ENCODE results near the gene PRSS33.

The PRSS33 gene

GRCh38 chr16:2829501-2830354 lies 42.4 kb upstream of the PRSS33 start, which contains the start of gene ZG16B:
Gene ZG16B, plus strand, starts transcription at chr16:2830303. Its CDS starts 139 bp downstream, at chr16:2830442.
- no peak for TF ChIP-seq CTCF (conservative IDR thresholded peaks at IDR 0.05)
- H3K27ac ChIP-seq: peak within 1 kb of the TSS; percentile 97

- no peak for TF ChIP-seq CTCF (conservative IDR thresholded peaks at IDR 0.05)
- peak overlapping the region; percentile 97 for H3K27ac ChIP-seq
Observed at GRCh38 chr16:2828876-2829430, 41.6 kb upstream of the PRSS33 start.

- TF ChIP-seq CTCF (conservative IDR thresholded peaks at IDR 0.05): no peak
- H3K27ac ChIP-seq: peak overlapping the region; percentile 97; the same call in 1 of the 2 replicates
Observed at GRCh38 chr16:2828521-2828840, 41.1 kb upstream of the PRSS33 start.

- H3K27ac ChIP-seq: no peak overlapping the region
- no peak for TF ChIP-seq CTCF (conservative IDR thresholded peaks at IDR 0.05)
Observed at GRCh38 chr16:2827831-2828520, 40.6 kb upstream of the PRSS33 start.

- no peak overlapping the region for H3K27ac ChIP-seq
- no peak for TF ChIP-seq CTCF (conservative IDR thresholded peaks at IDR 0.05)
Observed at GRCh38 chr16:2827374-2827791, 40.0 kb upstream of the PRSS33 start.

- no peak overlapping the region for H3K27ac ChIP-seq
- no peak for TF ChIP-seq CTCF (conservative IDR thresholded peaks at IDR 0.05)
Observed at GRCh38 chr16:2826591-2827373, 39.4 kb upstream of the PRSS33 start.

- TF ChIP-seq CTCF (conservative IDR thresholded peaks at IDR 0.05): no peak
- no peak overlapping the region for H3K27ac ChIP-seq
Observed at GRCh38 chr16:2825906-2826305, 38.5 kb upstream of the PRSS33 start.

Measured in VCaP (cell line).